Karpas-422 (cell line): Measurements from ENCODE around the gene CACNA1C. TPM values are rescaled to one million over a fixed set of nuclear protein-coding genes. Genes with fewer than 3 reads are reported as not detected.

ENCODE experiments used
- DNase-seq: peaks from one replicate; pipeline ENCODE4 v3.0.0-alpha.2; 2015
- H2AFZ ChIP-seq: fragments of 200-600 bp; sonication (generic); 2 replicates; pipeline ENCODE4 v1.6.1; 2014; ENCODE audit warnings: antibody characterized with exemption, low read length, mixed read lengths
- H3K27ac ChIP-seq: fragments of 200-600 bp; sonication (generic); 2 replicates; pipeline ENCODE4 v1.5.1; 2014; ENCODE audit warnings: mild to moderate bottlenecking, low read length, moderate library complexity
- H3K27me3 ChIP-seq: fragments of 200-600 bp; sonication (generic); 2 replicates; pipeline ENCODE4 v1.6.1; 2014; ENCODE audit warnings: low read length, mixed read lengths
- H3K36me3 ChIP-seq: fragments of 200-600 bp; sonication (generic); 2 replicates; pipeline ENCODE4 v1.6.1; 2014; ENCODE audit warnings: low read length, mixed read lengths; ENCODE audit not compliant: insufficient read depth
- H3K4me1 ChIP-seq: fragments of 200-600 bp; sonication (generic); 2 replicates; pipeline ENCODE4 v1.6.1; 2014; ENCODE audit warnings: mild to moderate bottlenecking, low read length, mixed read lengths
- H3K4me2 ChIP-seq: fragments of 200-600 bp; sonication (generic); 2 replicates; pipeline ENCODE4 v1.6.1; 2014; ENCODE audit warnings: low read length, low read depth, mild to moderate bottlenecking; ENCODE audit not compliant: poor library complexity, severe bottlenecking
- H3K4me3 ChIP-seq: fragments of 200-600 bp; sonication (generic); 2 replicates; pipeline ENCODE4 v1.5.1; 2014; ENCODE audit warnings: mild to moderate bottlenecking, antibody characterized with exemption, low read length, mixed read lengths
- H3K79me2 ChIP-seq: fragments of 200-600 bp; sonication (generic); 2 replicates; pipeline ENCODE4 v1.6.1; 2014; ENCODE audit warnings: mild to moderate bottlenecking, low read length, mixed read lengths
- H3K9ac ChIP-seq: fragments of 200-600 bp; sonication (generic); 2 replicates; pipeline ENCODE4 v1.6.0; 2014; ENCODE audit warnings: low read length
- H3K9me2 ChIP-seq: fragments of 200-600 bp; sonication (generic), shearing (Covaris generic); replicated peaks from 2 replicates; pipeline ENCODE4 v1.6.0; 2014; ENCODE audit warnings: mild to moderate bottlenecking, low read length, moderate library complexity; ENCODE audit not compliant: insufficient read depth
- H3K9me3 ChIP-seq: fragments of 300-700, 200-600 bp; sonication (generic); 2 replicates; pipeline ENCODE4 v1.6.1; 2014; ENCODE audit warnings: low read length, mixed read lengths
- H4K20me1 ChIP-seq: fragments of 200-600 bp; sonication (generic); 2 replicates; pipeline ENCODE4 v1.6.1; 2014; ENCODE audit warnings: mild to moderate bottlenecking, antibody characterized with exemption, low read length, low read depth; ENCODE audit not compliant: insufficient read depth
- total RNA-seq: library from RNA; depleted of rRNA; stranded (reverse); fragments of >200 nt; shearing (Covaris generic); gene quantifications from 2 replicates; pipeline ENCODE4 v1.2.3, GENCODE V29; 2014; ENCODE audit warnings: low replicate concordance

Gene CACNA1C
- total RNA-seq, 1 experiment from 2014 or later: 0.11 TPM

DNA sequence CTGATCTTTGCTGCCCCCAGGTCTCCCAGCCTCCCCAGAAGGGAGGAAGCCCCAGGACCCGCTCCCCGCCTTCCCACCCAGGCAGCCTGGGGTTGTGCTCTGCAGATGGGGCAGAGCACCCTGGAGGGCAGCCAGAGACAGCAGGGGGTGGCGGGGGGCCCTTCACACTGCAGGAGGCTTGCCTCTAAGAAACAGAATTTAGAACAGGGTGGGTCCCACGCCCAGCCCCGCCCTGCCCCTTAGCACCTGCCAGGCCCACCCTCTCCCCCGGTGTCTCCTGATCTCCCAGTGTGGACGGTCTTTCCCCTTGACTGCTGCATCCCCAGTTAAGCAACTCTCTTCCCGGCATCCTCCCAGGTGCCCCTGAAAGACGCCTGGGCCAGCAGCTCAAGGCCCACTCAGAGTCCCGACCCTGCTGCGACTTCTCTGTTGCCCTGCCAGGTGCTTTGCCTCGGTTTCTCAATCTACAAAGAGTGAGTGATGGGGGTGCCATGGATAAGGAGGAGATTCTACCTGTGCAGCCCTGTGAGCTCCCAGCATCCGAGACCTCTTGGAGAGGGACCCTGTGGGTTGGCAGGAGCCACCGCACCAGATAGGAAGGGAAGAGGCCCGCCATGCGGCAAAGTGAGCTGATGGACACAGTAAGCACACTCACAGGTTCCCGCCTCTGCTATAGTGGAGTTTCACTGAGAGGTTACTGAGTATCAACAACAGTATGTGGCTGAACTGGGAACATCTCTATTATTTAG, 414.8 kb downstream of the CACNA1C start:
- no peak overlapping the region for H3K4me3 ChIP-seq
- H3K9ac ChIP-seq: no peak overlapping the region
- no peaks in the 10 kb centered on the region for H3K9me2 ChIP-seq
- H3K36me3 ChIP-seq: no peaks in the 10 kb centered on the region
- H4K20me1 ChIP-seq: no peaks in the 10 kb centered on the region
- no peak overlapping the region for H3K4me2 ChIP-seq
- H3K9me3 ChIP-seq: no peaks in the 10 kb centered on the region
- H3K27me3 ChIP-seq: no peaks in the 10 kb centered on the region
- no peak overlapping the region for H3K27ac ChIP-seq
- H3K79me2 ChIP-seq: no peaks in the 10 kb centered on the region
- H3K4me1 ChIP-seq: no peaks in the 10 kb centered on the region
- no peak for DNase-seq
- no peak overlapping the region for H2AFZ ChIP-seq

- H3K4me1 ChIP-seq: no peaks in the 10 kb centered on the region
- H3K36me3 ChIP-seq: no peaks in the 10 kb centered on the region
- H3K9me3 ChIP-seq: no peaks in the 10 kb centered on the region
- no peak overlapping the region for H3K4me2 ChIP-seq
- no peaks in the 10 kb centered on the region for H3K79me2 ChIP-seq
- no peak overlapping the region for H3K4me3 ChIP-seq
- no peak overlapping the region for H3K9ac ChIP-seq
- no peaks in the 10 kb centered on the region for H3K27me3 ChIP-seq
- no peak overlapping the region for H2AFZ ChIP-seq
- H3K27ac ChIP-seq: no peak overlapping the region
- H3K9me2 ChIP-seq: no peaks in the 10 kb centered on the region
- DNase-seq: no peak
- no peaks in the 10 kb centered on the region for H4K20me1 ChIP-seq
These were observed 423.2 kb downstream of the CACNA1C start for GRCh38 chr12:2475984-2476383.

- no peaks in the 10 kb centered on the region for H3K79me2 ChIP-seq
- no peaks in the 10 kb centered on the region for H4K20me1 ChIP-seq
- H3K9me3 ChIP-seq: no peaks in the 10 kb centered on the region
These were observed 424.4 kb downstream of the CACNA1C start for GRCh38 chr12:2477009-2477766.

DNA sequence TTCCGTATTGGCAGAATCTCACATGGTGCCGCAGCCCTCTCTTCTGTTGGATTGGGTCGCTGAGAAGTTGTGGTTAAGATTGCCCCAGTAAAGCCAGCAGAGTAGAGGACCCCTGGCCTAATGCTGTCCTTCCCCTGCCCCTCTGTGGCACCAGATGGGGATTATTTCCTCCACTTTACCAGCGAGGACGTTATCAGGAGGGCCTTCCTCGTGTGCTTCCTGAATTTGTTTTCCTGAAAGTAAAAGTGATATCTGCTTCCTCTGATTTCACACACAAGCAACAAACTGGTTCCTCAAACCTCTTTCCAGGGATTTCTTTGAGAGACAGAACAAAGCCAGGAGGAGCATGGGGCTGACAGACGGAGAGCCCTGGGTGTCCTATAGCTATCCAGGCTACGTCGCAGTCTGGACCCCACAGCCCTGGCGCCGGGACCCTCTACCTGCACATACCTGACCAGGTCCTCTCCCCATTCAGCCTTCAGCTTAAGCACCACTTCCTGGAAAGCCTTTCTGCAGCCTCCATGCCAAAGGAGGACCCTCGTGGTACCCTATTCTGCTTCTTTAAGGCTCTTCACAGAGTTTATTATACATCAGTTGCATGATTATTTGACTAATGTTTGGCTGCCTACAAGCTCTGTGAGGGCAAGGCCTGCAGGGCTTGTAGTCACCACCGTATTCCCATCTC, 427.2 kb downstream of the CACNA1C start:
- no peaks in the 10 kb centered on the region for H3K36me3 ChIP-seq
- H3K9ac ChIP-seq: no peak overlapping the region
- H3K79me2 ChIP-seq: no peaks in the 10 kb centered on the region
- no peaks in the 10 kb centered on the region for H3K27me3 ChIP-seq
- H3K9me3 ChIP-seq: no peaks in the 10 kb centered on the region
- no peaks in the 10 kb centered on the region for H4K20me1 ChIP-seq
- H3K4me3 ChIP-seq: no peak overlapping the region
- H3K9me2 ChIP-seq: no peaks in the 10 kb centered on the region
- DNase-seq: no peak
- no peaks in the 10 kb centered on the region for H3K4me1 ChIP-seq
- no peak overlapping the region for H3K27ac ChIP-seq
- H2AFZ ChIP-seq: no peak overlapping the region
- H3K4me2 ChIP-seq: no peak overlapping the region

More at GRCh38 chr12:2477009-2477766, 424.4 kb downstream of the CACNA1C start:
- no peaks in the 10 kb centered on the region for H3K9me2 ChIP-seq
- no peaks in the 10 kb centered on the region for H3K27me3 ChIP-seq
- no peak overlapping the region for H3K4me3 ChIP-seq
- no peak for DNase-seq
- no peaks in the 10 kb centered on the region for H3K4me1 ChIP-seq
- H3K36me3 ChIP-seq: no peaks in the 10 kb centered on the region
- H3K27ac ChIP-seq: no peak overlapping the region
- H3K4me2 ChIP-seq: no peak overlapping the region
- no peak overlapping the region for H2AFZ ChIP-seq
- no peak overlapping the region for H3K9ac ChIP-seq

DNA sequence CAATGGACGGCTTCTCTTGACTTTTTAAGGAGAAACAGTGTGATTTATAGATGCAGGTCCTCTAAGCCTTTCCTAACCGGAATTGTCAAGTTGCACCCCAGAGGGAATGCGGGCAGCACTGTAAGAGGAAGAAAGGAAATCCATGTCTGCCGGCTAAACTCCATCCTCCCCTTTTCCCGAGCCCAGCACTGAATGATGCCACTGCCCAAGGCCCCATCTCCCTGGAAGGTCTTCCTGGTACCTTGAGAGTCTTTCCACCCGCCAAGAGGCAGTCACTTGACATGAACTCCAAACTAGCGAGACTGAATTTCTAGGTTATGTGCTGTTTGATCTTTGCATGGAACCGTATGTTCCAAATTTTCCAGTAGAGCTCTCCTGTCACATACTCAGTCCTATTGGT, 428.6 kb downstream of the CACNA1C start:
- no peak for DNase-seq
- Histone ChIP-seq H3K9me2 (no peaks in the 10 kb centered on the region), H2AFZ (no peak overlapping the region), H3K36me3 (no peaks in the 10 kb centered on the region), H3K9ac (no peak overlapping the region), H3K9me3 (no peaks in the 10 kb centered on the region), H3K4me1 (no peaks in the 10 kb centered on the region), H3K79me2 (no peaks in the 10 kb centered on the region), H3K27me3 (no peaks in the 10 kb centered on the region), H3K27ac (no peak overlapping the region), H3K4me3 (no peak overlapping the region), H4K20me1 (no peaks in the 10 kb centered on the region), H3K4me2 (no peak overlapping the region)

GRCh38 chr12:2481951-2482350, 429.2 kb downstream of the CACNA1C start:
- no peak for DNase-seq
- H2AFZ ChIP-seq: no peak overlapping the region
- no peaks in the 10 kb centered on the region for H3K4me1 ChIP-seq
- H4K20me1 ChIP-seq: no peaks in the 10 kb centered on the region
- no peaks in the 10 kb centered on the region for H3K79me2 ChIP-seq
- no peaks in the 10 kb centered on the region for H3K36me3 ChIP-seq
- H3K4me3 ChIP-seq: no peak overlapping the region
- H3K9me3 ChIP-seq: no peaks in the 10 kb centered on the region
- H3K27ac ChIP-seq: no peak overlapping the region
- H3K9me2 ChIP-seq: no peaks in the 10 kb centered on the region
- no peak overlapping the region for H3K4me2 ChIP-seq
- H3K9ac ChIP-seq: no peak overlapping the region
- H3K27me3 ChIP-seq: no peaks in the 10 kb centered on the region

- Histone ChIP-seq H3K9ac (no peak overlapping the region), H3K27ac (no peak overlapping the region), H3K9me2 (no peaks in the 10 kb centered on the region), H3K27me3 (no peaks in the 10 kb centered on the region), H2AFZ (no peak overlapping the region), H3K4me3 (no peak overlapping the region), H4K20me1 (no peaks in the 10 kb centered on the region), H3K36me3 (no peaks in the 10 kb centered on the region), H3K4me2 (no peak overlapping the region), H3K9me3 (no peaks in the 10 kb centered on the region), H3K79me2 (no peaks in the 10 kb centered on the region), H3K4me1 (no peaks in the 10 kb centered on the region)
- DNase-seq: no peak
These were observed 430.3 kb downstream of the CACNA1C start for GRCh38 chr12:2482938-2483660.

- no peaks in the 10 kb centered on the region for H3K4me1 ChIP-seq
- no peak for DNase-seq
- H3K27me3 ChIP-seq: no peaks in the 10 kb centered on the region
- no peak overlapping the region for H2AFZ ChIP-seq
- no peak overlapping the region for H3K4me2 ChIP-seq
- no peaks in the 10 kb centered on the region for H4K20me1 ChIP-seq
- H3K79me2 ChIP-seq: no peaks in the 10 kb centered on the region
- no peaks in the 10 kb centered on the region for H3K9me3 ChIP-seq
- no peaks in the 10 kb centered on the region for H3K36me3 ChIP-seq
- no peaks in the 10 kb centered on the region for H3K9me2 ChIP-seq
- no peak overlapping the region for H3K27ac ChIP-seq
- no peak overlapping the region for H3K9ac ChIP-seq
- no peak overlapping the region for H3K4me3 ChIP-seq
These were observed 430.9 kb downstream of the CACNA1C start for GRCh38 chr12:2483713-2484112.
